ENCODE measurements around the gene SLAMF1.

Gene SLAMF1

DNA sequence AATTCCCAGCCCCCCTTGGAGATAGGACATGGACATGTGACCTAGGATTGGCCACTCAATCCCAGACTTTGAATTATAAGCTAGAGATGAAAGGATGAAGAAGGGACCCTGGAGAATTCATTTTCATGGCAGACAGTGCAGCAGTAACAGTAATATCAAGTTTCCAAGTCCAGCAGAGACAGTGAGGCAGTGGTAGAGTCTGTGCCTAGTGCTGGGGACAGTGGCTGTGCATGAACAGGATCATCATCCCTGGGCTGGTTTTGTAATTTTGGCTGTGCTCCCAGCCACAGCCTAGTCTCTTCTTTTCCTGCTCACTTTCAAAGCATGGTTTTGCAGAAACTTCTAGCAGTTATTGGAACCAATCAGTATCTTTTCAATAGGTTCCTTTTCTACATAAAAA is 37.9 kb downstream of the SLAMF1 start:
- H3K4me3 ChIP-seq (ENCODE audit: extremely low read depth, insufficient read depth, low read length, poor library complexity, severe bottlenecking): no peak overlapping the region
- no peak overlapping the region for H3K27ac ChIP-seq (ENCODE audit: low read depth, low read length, severe bottlenecking)
- H3K36me3 ChIP-seq (ENCODE audit: control insufficient read depth, insufficient read depth, low read length): no peaks in the 10 kb centered on the region
- peaks cover 4% of the 10 kb centered on the region for H3K4me1 ChIP-seq (ENCODE audit: control insufficient read depth, insufficient read depth, low read length, poor library complexity, severe bottlenecking)
- peaks cover 4% of the 10 kb centered on the region for H3K9me3 ChIP-seq (ENCODE audit: control insufficient read depth, low read length)

DNA sequence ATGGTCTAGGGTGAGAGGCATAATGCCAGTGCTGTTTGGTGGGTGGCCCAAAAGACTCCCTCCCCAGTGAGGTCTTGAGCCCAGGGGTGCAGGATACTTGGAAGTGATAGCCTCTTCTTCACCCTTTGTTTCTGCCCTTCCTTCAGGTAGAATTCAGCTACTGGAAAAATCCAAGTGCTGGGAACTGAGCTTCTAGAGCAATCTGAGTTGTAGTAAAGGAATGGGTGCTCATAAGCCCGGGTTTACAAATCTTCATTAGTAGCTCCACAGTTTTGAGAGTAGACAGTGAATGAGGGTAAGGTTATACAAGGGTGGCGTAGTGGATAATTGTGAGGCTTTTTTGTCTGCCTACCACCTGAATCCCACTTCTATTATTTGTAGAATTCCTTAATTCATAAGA is 38.3 kb downstream of the SLAMF1 start:
- Histone ChIP-seq H3K27ac (ENCODE audit: low read depth, low read length, severe bottlenecking) (no peak overlapping the region), H3K36me3 (ENCODE audit: control insufficient read depth, insufficient read depth, low read length) (no peaks in the 10 kb centered on the region), H3K4me1 (ENCODE audit: control insufficient read depth, insufficient read depth, low read length, poor library complexity, severe bottlenecking) (peaks cover 4% of the 10 kb centered on the region), H3K4me3 (ENCODE audit: extremely low read depth, insufficient read depth, low read length, poor library complexity, severe bottlenecking) (no peak overlapping the region), H3K9me3 (ENCODE audit: control insufficient read depth, low read length) (peaks cover 4% of the 10 kb centered on the region)
- 0% methylated on average over 1 of the region's 2 CpGs for WGBS, 2 experiments (ENCODE audit: insufficient coverage in 2 of 2)

DNA sequence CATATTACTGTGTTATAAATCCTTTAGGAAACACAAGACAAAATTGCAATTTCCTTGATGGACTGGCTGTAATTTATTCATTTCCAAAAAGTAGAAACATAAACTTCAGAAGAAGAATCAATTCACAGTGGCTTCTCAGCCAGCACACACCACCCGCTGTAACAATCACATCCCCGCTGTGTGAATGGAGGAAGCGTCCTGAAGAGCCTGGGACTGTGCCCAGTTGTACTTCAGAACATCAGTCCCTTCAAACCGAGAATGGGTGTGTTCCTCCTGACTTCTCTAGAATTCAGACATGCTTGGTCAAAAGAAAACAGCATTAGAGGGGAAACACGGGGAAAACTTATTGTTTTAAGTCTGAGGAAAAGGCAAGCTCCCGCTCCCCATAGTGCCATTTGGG is 38.8 kb downstream of the SLAMF1 start:
- H3K4me3 ChIP-seq (ENCODE audit: extremely low read depth, insufficient read depth, low read length, poor library complexity, severe bottlenecking): no peak overlapping the region
- 89% methylated on average over 5 of the region's 6 CpGs for WGBS, 2 experiments (ENCODE audit: insufficient coverage in 2 of 2)
- no peak overlapping the region for H3K27ac ChIP-seq (ENCODE audit: low read depth, low read length, severe bottlenecking)
- H3K4me1 ChIP-seq (ENCODE audit: control insufficient read depth, insufficient read depth, low read length, poor library complexity, severe bottlenecking): peaks cover 4% of the 10 kb centered on the region
- peaks cover 4% of the 10 kb centered on the region for H3K9me3 ChIP-seq (ENCODE audit: control insufficient read depth, low read length)
- H3K36me3 ChIP-seq (ENCODE audit: control insufficient read depth, insufficient read depth, low read length): no peaks in the 10 kb centered on the region

DNA sequence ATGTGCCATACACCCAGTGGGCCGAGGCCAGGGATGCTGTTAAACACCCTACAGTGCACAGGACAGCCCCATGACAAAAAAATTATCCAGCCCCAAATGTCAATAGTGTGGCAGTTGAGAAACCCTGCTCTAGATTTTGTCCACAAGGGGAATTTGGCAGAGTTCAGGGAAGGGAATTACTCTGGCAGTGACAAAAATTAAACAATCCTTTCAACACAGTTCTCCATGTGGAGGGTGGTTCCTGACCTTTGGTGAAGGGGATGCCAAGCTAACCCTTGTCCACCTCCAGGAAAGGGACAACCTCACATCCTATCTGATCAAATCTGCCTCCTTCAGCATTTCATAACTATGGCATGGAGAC is 39.2 kb downstream of the SLAMF1 start:
- Histone ChIP-seq H3K4me1 (ENCODE audit: control insufficient read depth, insufficient read depth, low read length, poor library complexity, severe bottlenecking) (peaks cover 4% of the 10 kb centered on the region), H3K36me3 (ENCODE audit: control insufficient read depth, insufficient read depth, low read length) (no peaks in the 10 kb centered on the region), H3K9me3 (ENCODE audit: control insufficient read depth, low read length) (peaks cover 4% of the 10 kb centered on the region), H3K4me3 (ENCODE audit: extremely low read depth, insufficient read depth, low read length, poor library complexity, severe bottlenecking) (no peak overlapping the region), H3K27ac (ENCODE audit: low read depth, low read length, severe bottlenecking) (no peak overlapping the region)
- no CpG with 5 or more reads among the region's 1 CpG for WGBS, 2 experiments (ENCODE audit: insufficient coverage in 2 of 2)

DNA sequence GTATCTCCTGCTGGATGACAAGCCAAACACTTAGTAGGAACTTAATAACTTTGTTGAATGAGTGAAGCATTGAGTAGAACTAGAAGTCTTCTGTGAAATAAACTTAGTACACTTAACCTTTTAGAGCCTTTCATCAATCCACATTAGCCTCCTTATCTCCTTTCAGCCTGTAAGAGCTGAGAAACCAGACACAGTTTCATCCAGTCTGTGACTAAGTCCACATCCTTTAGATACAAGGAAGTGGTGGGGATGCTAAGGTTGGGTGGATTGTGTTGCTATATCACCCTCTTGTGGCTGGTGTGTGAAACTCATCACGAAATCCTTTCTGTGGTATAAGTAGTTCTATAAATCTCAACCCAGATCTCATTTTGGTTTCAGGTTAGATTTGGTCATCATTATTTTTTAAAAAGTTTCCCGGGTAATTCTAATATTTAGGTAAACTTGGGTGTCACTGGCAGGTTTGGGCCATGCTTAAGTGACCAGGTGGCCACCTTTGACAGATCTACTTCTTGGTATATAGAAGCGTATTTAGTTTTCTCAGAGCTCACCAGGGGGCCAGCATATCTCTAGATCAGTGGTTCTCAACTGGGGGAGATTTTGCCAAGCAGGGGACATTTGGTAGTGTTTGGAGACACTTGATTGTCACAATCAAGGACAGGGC is 39.7 kb downstream of the SLAMF1 start:
- Histone ChIP-seq H3K9me3 (ENCODE audit: control insufficient read depth, low read length) (peaks cover 6% of the 10 kb centered on the region), H3K36me3 (ENCODE audit: control insufficient read depth, insufficient read depth, low read length) (no peaks in the 10 kb centered on the region), H3K4me1 (ENCODE audit: control insufficient read depth, insufficient read depth, low read length, poor library complexity, severe bottlenecking) (peaks cover 4% of the 10 kb centered on the region), H3K4me3 (ENCODE audit: extremely low read depth, insufficient read depth, low read length, poor library complexity, severe bottlenecking) (no peak overlapping the region), H3K27ac (ENCODE audit: low read depth, low read length, severe bottlenecking) (no peak overlapping the region)
- WGBS, 2 experiments (ENCODE audit: insufficient coverage in 2 of 2): 100% methylated on average over 1 of the region's 3 CpGs

DNA sequence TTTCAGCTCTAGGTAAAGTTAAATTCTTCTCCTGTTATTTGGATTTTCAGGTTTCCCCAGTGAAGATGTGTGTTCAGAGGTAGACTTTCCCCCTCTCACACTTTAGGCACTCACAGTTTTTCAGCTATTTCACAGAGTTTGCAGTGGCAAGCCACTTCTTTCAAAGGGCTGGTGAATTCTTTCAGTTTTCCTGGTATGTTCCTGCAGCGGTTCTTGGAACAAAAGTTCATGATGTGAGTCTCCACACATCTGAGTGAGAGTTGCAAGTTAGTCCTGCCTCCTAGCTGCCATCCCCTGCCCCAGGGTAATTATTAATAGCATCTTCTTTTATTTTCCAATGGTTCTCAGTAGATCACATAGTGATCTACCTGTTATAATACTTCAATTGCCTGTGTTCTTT is 40.2 kb downstream of the SLAMF1 start:
- 100% methylated on average over 1 of the region's 1 CpG; no CpG with 5 or more reads in 1 of the 2 experiments for WGBS, 2 experiments (ENCODE audit: insufficient coverage in 2 of 2)
- H3K36me3 ChIP-seq (ENCODE audit: control insufficient read depth, insufficient read depth, low read length): no peaks in the 10 kb centered on the region
- H3K9me3 ChIP-seq (ENCODE audit: control insufficient read depth, low read length): peaks cover 8% of the 10 kb centered on the region
- H3K4me3 ChIP-seq (ENCODE audit: extremely low read depth, insufficient read depth, low read length, poor library complexity, severe bottlenecking): no peak overlapping the region
- H3K27ac ChIP-seq (ENCODE audit: low read depth, low read length, severe bottlenecking): peak overlapping the region; percentile 32
- H3K4me1 ChIP-seq (ENCODE audit: control insufficient read depth, insufficient read depth, low read length, poor library complexity, severe bottlenecking): peaks cover 4% of the 10 kb centered on the region

DNA sequence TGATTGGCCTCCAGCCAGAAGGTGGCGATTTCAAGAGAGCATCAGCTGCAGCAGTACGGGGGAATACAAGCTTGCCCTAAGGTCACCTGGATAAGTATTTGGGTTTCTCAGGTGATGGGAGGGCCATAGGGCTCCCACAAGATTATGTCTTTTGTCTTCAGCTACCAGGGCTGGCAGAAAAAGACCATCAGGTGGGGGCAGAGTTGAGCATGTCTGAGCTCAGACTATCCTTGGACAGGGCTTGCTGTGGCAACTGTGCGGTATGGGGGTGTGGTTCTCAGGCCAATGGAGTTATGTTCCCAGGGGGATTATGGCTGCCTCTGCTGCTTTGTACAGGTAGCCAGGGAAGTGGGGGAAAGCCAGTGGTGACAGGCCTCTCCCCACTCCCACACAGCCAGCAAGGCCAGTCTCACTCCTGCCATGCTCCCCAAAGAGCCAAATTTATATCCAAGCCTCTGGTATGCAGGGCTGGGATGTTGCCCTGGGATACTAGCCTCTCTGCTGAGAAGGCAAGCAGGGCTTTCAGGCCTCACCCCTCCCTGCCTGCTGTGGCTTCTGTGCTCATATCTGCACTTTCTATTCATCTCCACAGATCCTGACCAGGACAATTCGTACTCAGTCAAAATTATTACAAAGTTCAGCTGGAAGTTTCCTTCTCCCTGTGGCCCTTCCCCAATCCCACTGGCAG is 40.9 kb downstream of the SLAMF1 start:
- 92 to 100% methylated on average over 3 of the region's 4 CpGs for WGBS, 2 experiments (ENCODE audit: insufficient coverage in 2 of 2)

DNA sequence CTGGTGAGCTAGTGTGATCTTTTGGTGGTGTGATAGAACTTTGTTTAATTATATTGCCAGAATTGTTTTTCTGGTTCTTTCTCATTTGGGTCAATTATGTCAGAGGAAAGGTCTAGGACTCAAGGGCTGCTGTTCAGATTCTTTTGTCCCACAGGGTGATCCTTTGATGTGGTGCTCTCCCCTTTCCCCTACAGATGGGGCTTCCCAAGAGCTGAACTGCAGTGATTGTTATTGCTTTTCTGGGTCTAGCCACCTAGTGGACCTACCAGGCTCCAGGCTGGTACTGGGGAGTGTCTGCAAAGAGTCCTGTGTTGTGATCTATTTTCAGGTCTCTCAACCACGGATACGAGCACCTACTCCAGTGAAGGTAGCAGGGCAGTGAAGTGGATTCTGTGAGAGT is 41.6 kb downstream of the SLAMF1 start:
- H3K4me1 ChIP-seq (ENCODE audit: control insufficient read depth, insufficient read depth, low read length, poor library complexity, severe bottlenecking): peaks cover 4% of the 10 kb centered on the region
- peaks cover 11% of the 10 kb centered on the region for H3K9me3 ChIP-seq (ENCODE audit: control insufficient read depth, low read length)
- H3K36me3 ChIP-seq (ENCODE audit: control insufficient read depth, insufficient read depth, low read length): no peaks in the 10 kb centered on the region
- no peak overlapping the region for H3K27ac ChIP-seq (ENCODE audit: low read depth, low read length, severe bottlenecking)
- 87 to 94% methylated on average over 2 of the region's 2 CpGs for WGBS, 2 experiments (ENCODE audit: insufficient coverage in 2 of 2)
- no peak overlapping the region for H3K4me3 ChIP-seq (ENCODE audit: extremely low read depth, insufficient read depth, low read length, poor library complexity, severe bottlenecking)

More for the DNA sequence above, 40.9 kb downstream of the SLAMF1 start:
- Histone ChIP-seq H3K36me3 (ENCODE audit: control insufficient read depth, insufficient read depth, low read length) (no peaks in the 10 kb centered on the region), H3K4me3 (ENCODE audit: extremely low read depth, insufficient read depth, low read length, poor library complexity, severe bottlenecking) (no peak overlapping the region), H3K9me3 (ENCODE audit: control insufficient read depth, low read length) (peaks cover 11% of the 10 kb centered on the region), H3K4me1 (ENCODE audit: control insufficient read depth, insufficient read depth, low read length, poor library complexity, severe bottlenecking) (peaks cover 4% of the 10 kb centered on the region), H3K27ac (ENCODE audit: low read depth, low read length, severe bottlenecking) (peak overlapping the region; percentile 32)

DNA sequence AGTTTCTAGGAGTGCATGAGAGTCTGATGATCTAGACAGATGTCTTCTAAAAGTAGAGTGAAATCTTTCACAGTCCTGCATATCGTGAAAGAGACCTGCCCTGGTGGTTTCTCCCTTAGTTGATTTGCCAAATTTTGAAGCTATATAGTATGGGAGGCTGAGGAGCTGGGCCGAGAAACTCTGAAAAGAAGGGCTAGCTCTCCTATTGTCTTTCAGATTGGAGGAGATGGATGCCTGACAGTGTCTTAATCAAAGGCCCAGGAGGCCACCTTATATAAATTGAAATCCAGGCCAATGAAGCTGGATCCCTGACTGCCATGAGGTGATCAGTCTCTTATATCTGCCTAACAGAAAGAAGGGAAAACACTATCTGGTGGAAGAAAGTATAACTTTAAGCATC is 49.1 kb downstream of the SLAMF1 start:
- Histone ChIP-seq H3K4me3 (ENCODE audit: extremely low read depth, insufficient read depth, low read length, poor library complexity, severe bottlenecking) (no peak overlapping the region), H3K27ac (ENCODE audit: low read depth, low read length, severe bottlenecking) (no peak overlapping the region), H3K9me3 (ENCODE audit: control insufficient read depth, low read length) (peaks cover 8% of the 10 kb centered on the region), H3K4me1 (ENCODE audit: control insufficient read depth, insufficient read depth, low read length, poor library complexity, severe bottlenecking) (no peaks in the 10 kb centered on the region), H3K36me3 (ENCODE audit: control insufficient read depth, insufficient read depth, low read length) (no peaks in the 10 kb centered on the region)
- WGBS, 2 experiments (ENCODE audit: insufficient coverage in 2 of 2): 86 to 88% methylated on average over 1 of the region's 2 CpGs

DNA sequence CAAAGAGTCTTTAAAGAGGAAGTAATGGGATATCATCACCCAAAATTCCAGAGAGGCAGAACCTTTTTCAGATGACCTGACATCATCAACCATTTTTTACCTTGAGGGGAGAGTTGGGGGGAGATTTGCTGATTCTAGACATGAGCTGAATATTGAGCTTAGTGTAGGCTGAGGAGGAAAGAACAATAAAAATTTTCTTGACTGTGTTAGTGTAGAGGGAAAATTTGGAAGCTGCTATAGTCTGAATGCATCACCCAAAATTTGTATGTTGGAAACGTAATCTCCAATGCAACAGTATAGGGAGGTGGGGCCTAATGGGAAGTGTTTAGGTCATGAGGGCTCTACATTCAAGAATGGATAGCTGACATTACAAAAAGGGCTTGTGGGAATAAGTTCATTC is 49.8 kb downstream of the SLAMF1 start:
- Histone ChIP-seq H3K36me3 (ENCODE audit: control insufficient read depth, insufficient read depth, low read length) (no peaks in the 10 kb centered on the region), H3K4me3 (ENCODE audit: extremely low read depth, insufficient read depth, low read length, poor library complexity, severe bottlenecking) (no peak overlapping the region), H3K9me3 (ENCODE audit: control insufficient read depth, low read length) (peaks cover 4% of the 10 kb centered on the region), H3K27ac (ENCODE audit: low read depth, low read length, severe bottlenecking) (no peak overlapping the region), H3K4me1 (ENCODE audit: control insufficient read depth, insufficient read depth, low read length, poor library complexity, severe bottlenecking) (no peaks in the 10 kb centered on the region)
- 100% methylated on average over 1 of the region's 1 CpG for WGBS, 2 experiments (ENCODE audit: insufficient coverage in 2 of 2)

DNA sequence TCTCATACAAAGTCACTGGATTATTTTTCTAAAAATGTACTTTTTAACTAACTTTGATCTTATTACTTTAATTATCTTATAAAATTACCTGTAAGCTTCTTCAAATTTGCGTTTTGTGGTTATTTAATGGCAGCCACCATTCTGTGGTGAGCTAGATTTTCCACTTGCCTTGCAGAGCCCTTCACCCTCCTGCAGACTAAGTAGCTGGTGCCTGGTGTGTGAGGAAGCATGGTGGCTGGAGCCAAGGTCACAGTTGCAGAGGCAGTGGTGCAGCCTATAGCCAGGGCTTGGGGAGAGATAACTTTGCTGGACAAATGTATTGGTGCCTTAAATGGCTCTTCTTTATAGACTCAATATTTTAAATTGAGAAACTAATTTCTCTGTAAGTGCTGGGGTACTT is 56.4 kb downstream of the SLAMF1 start:
- Histone ChIP-seq H3K4me3 (ENCODE audit: extremely low read depth, insufficient read depth, low read length, poor library complexity, severe bottlenecking) (no peak overlapping the region), H3K9me3 (ENCODE audit: control insufficient read depth, low read length) (no peaks in the 10 kb centered on the region), H3K4me1 (ENCODE audit: control insufficient read depth, insufficient read depth, low read length, poor library complexity, severe bottlenecking) (no peaks in the 10 kb centered on the region), H3K36me3 (ENCODE audit: control insufficient read depth, insufficient read depth, low read length) (no peaks in the 10 kb centered on the region), H3K27ac (ENCODE audit: low read depth, low read length, severe bottlenecking) (no peak overlapping the region)
- WGBS, 2 experiments (ENCODE audit: insufficient coverage in 2 of 2): no CpG with 5 or more reads among the region's 1 CpG

All from mesodermal cell (in vitro differentiated cells).